AG20443 (cell line): ENCODE results near the gene SCAF11.

Experiments used
- DNase-seq: peaks from one replicate; pipeline ENCODE4 v3.0.0; 2012; ENCODE audit warnings: low spot score, mixed read lengths

The SCAF11 gene

DNA sequence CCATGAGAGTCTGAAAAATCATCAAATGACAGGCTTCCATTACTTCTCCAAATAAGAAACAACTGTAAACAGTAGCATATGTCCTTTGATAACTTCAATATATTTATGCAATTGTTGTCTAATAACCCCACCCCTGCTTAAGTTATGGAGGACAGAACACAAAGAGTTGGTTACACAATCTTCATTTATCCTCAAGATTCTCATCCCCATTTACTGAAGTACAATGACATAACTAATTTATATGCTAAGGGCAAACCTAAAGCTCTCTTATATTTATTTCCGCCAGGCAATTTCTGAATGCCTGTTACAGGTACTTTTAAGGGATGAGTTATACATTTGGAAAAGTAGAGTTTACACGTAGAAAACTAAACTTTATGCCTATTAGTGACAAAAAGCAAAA is 12.3 kb downstream of the SCAF11 start:
- no peak for DNase-seq

DNA sequence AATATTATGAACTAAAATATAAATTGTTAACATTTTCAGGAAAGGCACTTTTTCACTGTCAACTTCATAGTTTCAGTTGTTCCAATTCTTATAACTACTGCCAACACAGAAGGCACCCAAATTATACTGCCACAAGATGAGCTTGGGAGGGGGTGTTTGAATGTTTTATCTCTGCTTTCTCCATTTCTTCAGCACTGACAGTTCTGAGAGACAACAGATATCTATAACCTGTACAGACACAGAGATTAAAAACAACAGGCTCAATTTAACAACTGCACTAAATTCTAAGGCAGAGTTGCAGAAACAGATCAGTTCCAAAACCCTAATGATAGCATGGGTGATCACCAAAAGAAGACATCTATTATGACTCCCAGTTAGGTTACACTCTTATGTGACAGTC is 12.8 kb downstream of the SCAF11 start:
- DNase-seq: no peak

DNA sequence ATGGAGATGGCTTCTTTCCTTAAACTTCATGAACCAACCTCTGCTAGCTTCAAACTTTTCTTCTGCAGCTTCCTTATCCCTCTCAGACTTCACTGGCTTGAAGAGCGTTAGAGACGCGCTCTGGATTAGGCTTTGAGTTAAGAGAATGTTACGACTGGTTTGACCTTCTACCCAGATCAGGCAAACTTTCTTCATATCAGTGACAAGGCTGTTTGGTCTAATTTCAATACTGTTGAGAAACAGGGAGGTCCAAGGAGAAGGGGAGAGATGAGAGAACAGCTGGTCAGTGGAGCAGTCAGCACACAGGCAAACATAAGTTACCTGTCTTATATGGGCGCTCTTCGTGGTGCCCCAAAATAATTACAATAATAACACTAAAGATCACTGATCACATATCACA is 14.9 kb downstream of the SCAF11 start:
- no peak for DNase-seq

DNA sequence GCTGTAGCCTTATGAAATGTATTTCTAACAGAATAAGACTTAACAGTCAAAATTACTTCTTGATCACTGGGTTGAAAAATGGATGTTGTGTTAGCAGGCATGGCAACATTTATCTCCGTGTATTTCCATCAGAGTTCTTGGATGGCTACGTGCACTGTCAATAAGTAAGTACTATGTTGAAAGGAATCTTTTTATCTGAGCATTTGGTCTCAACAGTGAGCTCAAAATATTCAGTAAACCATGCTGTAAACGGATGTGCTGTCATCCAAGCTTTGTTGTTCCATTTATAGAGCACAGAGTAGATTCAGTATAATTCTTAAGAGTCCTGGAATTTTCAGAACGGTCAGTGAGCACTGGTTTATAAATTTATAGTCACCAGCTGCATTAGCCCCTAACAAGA is 15.5 kb downstream of the SCAF11 start:
- DNase-seq: no peak

DNA sequence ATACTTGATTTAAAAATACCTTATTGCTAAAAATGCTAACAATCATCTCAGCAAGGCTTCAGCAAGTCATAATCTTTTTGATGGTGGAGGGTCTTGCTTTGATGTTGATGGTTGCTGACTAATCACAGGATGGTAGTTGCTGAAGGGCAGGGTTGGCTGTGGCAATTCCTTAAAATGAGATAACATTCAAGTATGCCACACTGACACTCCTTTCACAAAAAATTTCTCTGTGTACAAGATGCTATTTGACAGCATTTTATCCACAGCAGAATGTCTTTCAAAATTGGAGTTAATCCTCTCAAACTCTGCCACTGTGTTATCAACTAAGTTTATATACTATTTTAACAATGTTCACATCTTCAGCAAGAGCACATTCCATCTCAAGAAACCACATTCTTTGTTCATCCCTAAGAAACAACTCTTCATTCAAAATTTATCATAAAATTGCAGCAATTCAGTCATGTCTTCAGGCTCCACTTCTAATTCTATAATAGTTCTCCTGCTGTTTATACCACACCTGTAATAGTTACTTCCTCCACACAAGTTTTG is 16.1 kb downstream of the SCAF11 start:
- no peak for DNase-seq

DNA sequence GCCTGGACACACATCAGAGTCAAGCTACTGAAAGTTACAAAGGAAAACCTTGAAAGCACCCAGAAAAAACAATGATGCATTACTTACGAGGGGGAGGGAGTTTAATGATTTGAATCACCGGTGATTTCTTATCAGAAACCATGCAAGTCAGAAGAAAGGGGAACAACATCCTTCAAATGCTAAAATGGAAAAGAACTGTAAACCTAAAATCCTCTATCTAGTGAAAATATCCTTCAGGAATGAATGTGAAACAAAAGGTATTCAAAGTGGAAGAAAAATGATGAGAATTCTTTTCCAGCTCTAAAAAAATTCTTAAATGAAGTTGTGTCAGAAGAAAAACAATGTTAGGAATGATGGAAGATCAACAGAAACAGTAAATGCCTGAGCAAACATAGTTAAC is 16.8 kb downstream of the SCAF11 start:
- peak; percentile 14 for DNase-seq

DNA sequence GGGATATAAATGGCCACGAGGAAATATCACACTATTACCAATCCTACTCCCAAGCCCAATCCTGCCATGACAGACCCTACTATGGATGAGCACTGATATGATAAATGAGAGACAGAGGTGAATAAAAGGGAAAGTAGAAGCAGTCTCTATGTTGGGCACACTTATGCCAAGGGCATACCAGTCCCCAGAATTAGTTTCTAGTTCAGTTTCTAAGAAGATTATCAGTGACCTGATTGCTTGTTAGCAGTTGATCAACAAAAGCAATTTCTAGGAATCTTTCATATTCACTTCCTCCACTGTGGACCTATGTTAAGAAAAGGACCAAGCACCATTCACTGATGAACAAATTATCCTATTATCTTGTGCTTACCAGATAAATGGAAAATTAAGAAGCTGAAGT is 20.0 kb downstream of the SCAF11 start:
- no peak for DNase-seq

DNA sequence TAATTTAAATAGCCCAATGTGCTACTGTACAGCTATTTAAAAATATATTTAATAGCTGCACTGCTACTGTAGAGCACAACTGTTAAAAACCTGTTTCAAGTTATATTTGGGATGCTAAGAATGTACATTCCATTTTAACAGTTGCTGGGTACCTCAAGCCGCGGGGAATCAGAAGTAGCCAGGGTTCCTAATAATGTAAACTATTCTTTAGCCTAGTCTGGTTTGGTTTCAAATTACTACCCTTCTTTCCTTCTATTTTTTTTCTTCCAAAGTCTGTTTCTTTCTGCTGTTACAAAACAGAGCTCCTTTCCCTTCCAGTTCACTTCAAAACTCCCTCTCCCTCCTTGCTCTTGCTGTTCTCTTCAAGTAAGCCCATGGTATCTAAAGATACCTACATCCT is 21.3 kb downstream of the SCAF11 start:
- peak; percentile 15 for DNase-seq

DNA sequence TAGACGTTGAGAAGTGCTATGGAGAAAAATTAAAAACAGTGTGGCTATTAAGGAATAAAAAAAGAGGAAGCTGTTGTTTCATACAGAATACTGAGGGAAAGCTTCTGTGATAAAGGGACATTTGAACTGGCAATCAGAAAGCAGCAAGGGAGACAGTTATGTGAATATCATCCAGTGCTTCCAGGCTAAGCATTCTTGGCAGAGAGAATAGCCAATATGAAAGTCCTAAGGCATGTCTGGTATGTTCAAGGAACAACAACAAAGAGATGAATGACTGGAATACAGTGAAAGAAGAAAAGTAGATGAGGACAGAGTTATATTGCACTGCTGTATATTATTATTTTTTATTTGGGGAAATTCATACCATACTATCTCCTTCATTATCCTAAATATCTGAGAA is 23.9 kb downstream of the SCAF11 start:
- DNase-seq: peak; percentile 83

DNA sequence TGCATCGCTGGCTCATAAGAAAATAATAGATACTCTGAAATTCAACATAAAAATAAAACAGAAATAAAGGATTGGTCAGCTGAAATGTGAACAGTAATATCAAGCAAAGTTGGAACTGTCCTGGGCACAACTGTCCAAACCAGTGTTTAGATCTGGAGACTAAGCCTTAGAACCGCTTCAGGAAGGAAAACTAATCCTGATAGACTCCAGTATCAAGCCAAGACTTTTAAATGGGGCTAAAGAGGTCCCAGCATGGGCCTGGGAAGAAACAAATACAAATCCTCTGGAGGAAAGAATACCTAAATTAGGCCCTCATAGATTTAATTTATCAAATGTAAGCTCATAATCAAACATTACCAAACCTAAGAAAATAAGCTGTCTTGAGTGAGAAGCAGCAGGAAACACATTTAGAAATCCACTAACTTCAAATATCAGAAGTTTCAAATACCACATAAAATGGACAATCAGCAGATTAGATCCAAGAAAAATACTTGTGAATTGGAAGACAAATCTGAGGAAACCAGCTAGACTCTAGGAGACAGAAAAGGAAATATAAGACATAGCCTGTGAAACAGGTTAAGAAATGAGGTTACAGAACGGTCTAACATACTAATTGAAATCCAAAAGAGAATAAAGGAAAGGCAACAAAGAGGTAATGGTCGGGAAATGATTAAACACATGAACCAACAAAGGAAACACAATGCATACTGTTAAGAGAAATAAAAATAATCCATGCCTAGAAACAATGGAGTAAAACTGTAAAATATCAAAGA is 27.6 kb downstream of the SCAF11 start:
- no peak for DNase-seq

DNA sequence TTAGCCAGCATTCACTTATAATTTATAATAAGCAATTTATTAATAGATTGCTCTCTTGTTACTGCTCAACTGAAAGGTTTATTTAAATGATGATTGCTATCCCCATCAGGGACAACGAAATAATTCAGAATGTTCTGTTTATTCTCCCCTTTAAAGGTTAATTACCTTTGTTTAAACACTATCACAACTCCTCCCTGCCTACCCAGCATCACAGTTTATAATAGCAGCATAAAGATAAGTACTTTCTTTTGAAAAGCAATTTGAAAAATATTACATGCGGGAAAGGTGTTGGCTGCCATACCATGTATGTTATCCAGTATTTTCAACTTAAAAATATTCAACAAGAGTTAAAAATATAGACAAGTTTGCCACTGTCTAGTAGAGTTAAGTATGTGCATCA is 30.6 kb downstream of the SCAF11 start:
- no peak for DNase-seq

DNA sequence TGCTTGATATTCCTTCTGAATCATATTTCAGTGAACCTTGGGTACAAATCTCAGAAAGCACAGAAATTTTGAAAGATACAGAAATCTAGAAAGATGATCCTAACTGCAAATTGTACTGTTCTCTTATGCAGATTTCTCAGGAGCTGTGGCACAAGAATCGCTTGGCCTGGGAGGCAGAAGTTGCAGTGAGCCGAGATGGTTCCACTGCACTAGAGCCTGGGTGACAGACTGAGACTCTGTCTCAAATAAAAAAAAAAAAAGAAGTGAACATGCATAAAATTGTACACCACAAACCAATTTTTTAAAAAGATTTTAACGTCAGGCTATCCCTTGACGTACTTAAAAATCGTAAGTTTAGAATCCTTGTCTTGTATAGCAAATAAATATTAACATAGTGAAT is 31.3 kb downstream of the SCAF11 start:
- DNase-seq: no peak

DNA sequence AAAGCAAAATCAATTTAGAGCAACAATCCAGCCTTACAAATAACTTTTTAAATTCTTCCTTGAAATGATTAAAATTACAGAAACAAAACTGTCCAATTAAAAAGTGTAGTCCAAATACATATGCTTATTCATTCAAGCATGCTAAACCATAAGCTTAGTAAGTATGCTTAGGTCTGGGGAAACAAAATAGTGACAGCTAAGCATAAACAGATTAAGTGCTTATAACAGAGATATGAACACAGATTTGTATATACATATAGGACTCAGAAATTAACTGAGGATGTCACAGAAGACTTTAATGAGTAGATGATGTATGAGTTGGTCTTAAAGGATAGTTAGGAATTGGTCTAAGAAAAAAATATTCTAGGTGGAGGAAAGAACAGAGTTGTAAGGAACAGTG is 41.8 kb downstream of the SCAF11 start:
- DNase-seq: no peak

DNA sequence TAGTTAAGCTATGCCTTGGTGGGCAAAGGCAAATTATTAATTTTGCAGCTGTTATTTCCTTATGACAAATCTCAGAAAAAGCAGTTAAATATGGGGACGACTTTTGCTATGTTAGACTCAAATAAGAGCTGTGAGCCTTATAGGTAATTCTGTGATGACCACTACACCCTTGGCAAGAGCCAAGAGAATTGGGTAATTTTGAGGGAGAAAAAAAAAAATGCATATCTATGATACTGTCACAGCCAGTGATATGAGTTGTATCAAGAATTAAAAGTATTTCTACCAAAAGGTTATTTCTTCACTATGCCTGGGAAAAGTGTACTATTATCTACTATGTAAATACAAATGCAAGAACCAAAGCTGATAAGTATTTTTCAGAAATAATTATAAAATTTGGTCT is 43.9 kb downstream of the SCAF11 start:
- no peak for DNase-seq

DNA sequence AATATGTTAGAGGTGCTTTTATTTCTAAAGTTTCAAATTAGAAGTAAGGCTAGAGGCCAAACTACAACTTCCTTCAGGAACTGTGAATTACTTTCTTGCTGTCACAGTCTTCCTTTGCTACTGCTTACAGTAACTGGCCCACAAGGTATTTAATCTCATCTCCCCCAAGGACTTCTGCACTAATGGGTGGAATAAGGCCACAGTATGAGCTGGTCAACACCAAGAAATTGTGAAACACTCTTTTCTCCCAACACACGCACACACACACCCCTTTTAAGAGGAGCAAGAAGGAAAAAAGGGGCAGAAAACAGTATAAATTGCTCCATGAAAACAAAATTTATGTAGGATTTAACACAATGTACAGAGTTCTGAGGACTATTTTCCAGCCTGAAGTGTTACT is 45.6 kb downstream of the SCAF11 start:
- DNase-seq: peak; percentile 9

DNA sequence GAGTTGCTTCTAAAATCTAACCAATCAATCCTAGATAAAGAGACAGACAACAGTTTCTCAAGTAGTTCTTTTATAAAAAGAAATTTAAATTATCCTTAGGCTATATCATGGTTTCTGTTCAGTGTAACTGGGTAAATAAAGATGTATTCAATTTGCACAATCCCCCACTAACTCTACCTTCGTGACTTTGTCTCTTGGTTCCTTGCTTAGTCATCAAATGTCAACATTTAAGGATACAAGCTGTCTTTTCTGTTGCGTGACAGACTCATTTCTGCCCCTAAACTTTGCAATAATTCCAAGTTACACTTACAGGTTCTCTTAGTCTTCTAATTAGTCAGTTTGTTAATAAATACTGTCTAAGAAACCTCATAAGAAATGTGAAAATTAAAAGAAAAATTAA is 50.6 kb downstream of the SCAF11 start:
- no peak for DNase-seq

DNA sequence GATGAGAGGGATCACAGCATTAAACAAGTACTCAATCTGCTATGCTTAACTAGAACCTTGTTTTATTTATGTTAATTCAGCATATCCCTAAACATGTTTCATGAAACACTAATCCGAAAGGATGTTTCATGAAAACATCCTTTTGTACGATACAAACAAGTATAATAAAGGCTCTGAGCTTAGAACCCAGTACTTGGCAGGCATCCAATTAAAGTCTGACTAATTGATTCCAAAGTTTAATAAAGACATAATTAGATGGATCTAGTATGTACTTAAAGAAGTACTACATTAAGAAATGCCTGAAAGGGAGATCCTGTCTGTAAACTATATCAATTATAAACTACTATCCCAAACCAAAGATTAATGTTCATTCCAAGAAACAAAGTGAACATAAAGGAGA is 51.8 kb downstream of the SCAF11 start:
- DNase-seq: no peak

DNA sequence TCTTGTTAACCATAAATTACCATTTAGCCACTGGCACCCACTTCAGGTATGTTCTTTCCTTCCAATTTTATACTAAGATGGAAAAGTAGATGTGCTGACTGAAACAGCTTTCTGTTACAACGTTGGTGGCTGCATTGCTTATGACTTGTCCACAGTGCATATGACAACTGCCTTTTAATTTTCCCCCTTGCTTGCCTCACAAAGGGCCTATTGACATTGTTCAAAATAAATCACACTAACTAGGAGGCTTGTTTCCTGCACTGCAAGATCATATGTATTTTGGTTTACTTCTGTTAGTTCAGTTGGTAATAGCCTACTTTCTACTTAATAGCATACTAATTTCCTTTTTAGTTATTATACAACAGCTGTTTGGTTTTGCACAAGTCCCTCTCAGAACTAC is 55.4 kb downstream of the SCAF11 start:
- no peak for DNase-seq

DNA sequence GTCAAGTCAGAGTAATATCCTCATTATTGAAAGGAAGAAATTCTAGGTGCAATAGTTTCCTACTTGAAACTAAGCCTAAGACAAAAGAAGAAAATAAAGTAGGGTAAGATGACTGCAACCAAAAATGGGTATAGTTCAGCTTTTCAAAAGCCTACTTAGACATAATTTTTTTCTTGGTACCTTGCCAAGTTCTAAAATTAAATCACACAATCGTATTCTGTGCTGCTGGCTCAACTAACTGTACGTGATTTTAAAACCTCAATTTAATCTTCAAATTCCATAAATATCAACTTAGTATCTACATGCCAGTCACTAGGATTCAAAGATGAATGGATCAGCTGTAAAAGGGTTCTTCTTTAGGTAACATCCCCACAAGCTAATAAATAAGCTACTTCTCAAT is 56.9 kb downstream of the SCAF11 start:
- no peak for DNase-seq

DNA sequence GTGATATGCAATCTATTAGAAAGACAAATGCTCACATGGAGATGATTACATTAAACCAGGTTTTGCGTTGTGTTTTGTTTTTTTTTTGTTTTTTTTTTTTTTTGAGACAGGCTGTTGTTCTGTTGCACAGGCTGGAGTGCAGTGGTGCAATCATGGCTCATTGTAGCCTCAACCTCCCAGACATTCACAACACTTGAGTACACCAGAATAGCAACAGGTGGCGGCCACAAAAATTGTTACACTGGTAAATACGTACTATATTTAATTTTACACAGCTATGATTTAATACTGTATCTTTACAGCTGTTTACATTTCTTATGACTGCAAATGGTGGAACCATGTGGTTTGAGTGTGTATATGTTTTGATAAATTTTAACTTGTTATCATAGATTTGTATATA is 60.0 kb downstream of the SCAF11 start:
- no peak for DNase-seq

DNA sequence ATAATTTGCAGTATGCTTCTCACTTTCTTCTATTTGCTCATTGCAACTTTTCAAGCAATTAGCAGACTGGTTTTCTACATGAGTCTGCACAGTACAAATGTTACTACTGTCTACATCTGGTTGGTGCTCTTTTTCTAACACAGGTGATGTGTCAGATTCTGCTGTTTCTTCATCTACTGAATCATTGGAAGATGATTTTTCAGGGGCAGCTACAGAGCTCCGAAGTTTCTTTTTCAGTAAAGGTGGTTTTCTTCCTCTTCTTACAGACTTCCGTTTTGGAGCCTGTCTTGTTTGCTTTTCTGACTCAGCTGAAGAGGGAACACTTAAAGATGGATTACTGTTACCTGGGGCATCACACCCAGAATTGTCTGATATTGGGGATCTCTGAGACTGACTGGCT is 62.1 kb downstream of the SCAF11 start:
- no peak for DNase-seq

DNA sequence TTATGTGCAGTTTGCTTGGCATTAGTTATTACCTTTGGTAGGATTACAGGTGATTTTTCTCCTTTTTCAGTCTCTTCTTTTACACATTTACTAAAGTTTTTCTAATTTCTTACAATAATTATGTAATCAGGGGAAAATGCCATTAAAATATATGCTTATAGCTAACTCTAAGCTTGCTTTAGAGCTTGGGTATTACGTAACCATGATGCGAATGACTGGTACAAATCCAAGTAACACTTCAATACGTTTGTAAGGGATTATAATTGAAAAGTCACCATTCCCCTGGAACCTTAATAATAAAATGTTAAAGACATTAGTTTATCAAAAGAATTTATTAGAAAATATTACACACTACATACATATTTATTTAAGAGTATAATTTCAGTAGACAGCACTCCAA is 71.6 kb downstream of the SCAF11 start:
- DNase-seq: no peak

DNA sequence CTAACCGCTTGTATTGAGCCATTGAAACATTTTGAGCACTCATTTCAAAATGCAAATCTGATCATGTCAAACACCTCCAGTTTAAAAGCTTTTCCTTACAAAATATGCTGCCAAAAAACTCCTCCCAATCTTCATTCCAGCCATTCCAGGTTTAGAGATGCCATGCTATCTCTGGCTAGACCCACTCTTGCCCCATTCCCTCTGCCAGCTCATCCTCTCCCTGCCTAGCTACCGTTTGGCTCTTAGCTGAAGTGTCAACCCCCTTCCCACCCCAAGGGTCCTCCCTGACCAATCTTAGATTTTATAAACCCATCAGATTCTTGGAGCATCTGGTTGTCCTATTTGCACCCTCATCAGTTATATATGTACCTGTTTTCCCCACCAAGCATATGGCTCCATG is 75.0 kb downstream of the SCAF11 start:
- DNase-seq: peak; percentile 16

DNA sequence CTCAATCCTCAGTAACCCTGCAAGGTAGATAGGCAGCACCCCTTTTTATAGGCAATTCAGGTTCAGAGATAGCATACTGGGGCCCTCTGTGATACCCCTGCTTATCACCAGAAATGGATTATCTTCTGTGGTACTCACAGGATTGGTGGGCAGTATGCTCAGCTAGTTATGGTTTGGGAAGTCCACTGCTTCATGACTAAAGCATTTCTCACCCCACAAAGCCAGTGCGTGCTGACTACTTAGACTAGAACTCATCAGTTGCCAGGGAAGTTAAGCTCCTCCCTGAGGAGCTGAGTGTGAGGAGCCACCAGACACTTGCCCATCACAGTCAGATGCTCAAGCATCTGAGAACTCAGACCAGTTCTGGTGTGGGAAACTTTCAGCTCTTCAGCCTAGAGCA is 76.3 kb downstream of the SCAF11 start:
- DNase-seq: peak; percentile 90
